ENCODE data around the gene MTOR. TPM values are rescaled to one million over a fixed set of nuclear protein-coding genes. Genes with fewer than 3 reads are reported as not detected.
A peak's percentile ranks its signal among the peaks of the same experiment; 100 is the strongest.
"Not testable (repeated sequence)": the region's sequence is repeated elsewhere in the genome, so short reads cannot be mapped to it uniquely, and the experiment has no call there.

Gene MTOR
- polyA plus RNA-seq, 4 donors: 11.3 to 22.9 (median 17.7) TPM

DNA sequence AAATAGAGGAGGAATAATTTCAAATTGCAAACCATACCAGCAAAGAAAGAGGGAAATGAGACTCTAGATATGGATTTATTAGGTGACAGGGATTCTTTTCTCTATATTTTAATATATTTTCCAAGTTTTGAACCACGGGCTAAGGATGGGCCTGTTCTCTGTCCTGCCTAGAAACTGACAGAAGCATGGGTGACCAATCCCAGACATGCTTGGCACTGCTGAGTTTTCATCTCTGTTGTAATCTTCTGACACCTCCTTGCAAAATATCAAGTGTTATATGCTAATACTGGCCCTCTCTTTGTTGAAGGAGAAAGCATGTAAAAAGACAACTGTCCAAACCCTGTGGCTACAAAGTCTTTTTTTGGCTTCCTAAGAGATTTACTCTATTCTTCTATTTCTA is 74.0 kb downstream of the MTOR start:
- WGBS, 3 donors: 85 to 100% (median 86%) methylated on average over 1 of the region's 1 CpG

GRCh38 chr1:11187931-11188330 is 74.4 kb downstream of the MTOR start:
- no peaks in the 10 kb centered on the region for H3K4me1 ChIP-seq (ENCODE audit: control insufficient read depth in 3 of 3, insufficient read depth in 2 of 3, low read depth in 1 of 3, low read length in 2 of 3)
- no peak overlapping the region for H3K4me3 ChIP-seq (ENCODE audit: low read depth in 1 of 3, low read length in 3 of 3)
- H3K36me3 ChIP-seq (ENCODE audit: control insufficient read depth in 3 of 3, insufficient read depth in 2 of 3, low read depth in 1 of 3, low read length in 3 of 3): peaks cover 9 to 28% (median 9%) of the 10 kb centered on the region in 3 donors
- 79 to 98% (median 92%) methylated on average over 2 of the region's 2 CpGs for WGBS, 3 donors
- FAIRE-seq: no peak
- no peak overlapping the region for H3K27ac ChIP-seq (ENCODE audit: low read depth in 1 of 3, low read length in 2 of 3)
- no peak for DNase-seq
- H3K9me3 ChIP-seq (ENCODE audit: control insufficient read depth in 2 of 2, insufficient read depth in 1 of 2, low read depth in 1 of 2, low read length in 1 of 2): no peaks in the 10 kb centered on the region
- no peaks in the 10 kb centered on the region for H3K27me3 ChIP-seq (ENCODE audit: control insufficient read depth in 3 of 3, insufficient read depth in 3 of 3, low read length in 3 of 3)

More for the DNA sequence above, 74.0 kb downstream of the MTOR start:
- no peaks in the 10 kb centered on the region for H3K27me3 ChIP-seq (ENCODE audit: control insufficient read depth in 3 of 3, insufficient read depth in 3 of 3, low read length in 3 of 3)
- H3K4me1 ChIP-seq (ENCODE audit: control insufficient read depth in 3 of 3, insufficient read depth in 2 of 3, low read depth in 1 of 3, low read length in 2 of 3): no peaks in the 10 kb centered on the region
- no peak overlapping the region for H3K4me3 ChIP-seq (ENCODE audit: low read depth in 1 of 3, low read length in 3 of 3)
- H3K27ac ChIP-seq (ENCODE audit: low read depth in 1 of 3, low read length in 2 of 3): no peak overlapping the region
- H3K36me3 ChIP-seq (ENCODE audit: control insufficient read depth in 3 of 3, insufficient read depth in 2 of 3, low read depth in 1 of 3, low read length in 3 of 3): peaks cover 9 to 33% (median 10%) of the 10 kb centered on the region in 3 donors
- no peaks in the 10 kb centered on the region for H3K9me3 ChIP-seq (ENCODE audit: control insufficient read depth in 2 of 2, insufficient read depth in 1 of 2, low read depth in 1 of 2, low read length in 1 of 2)
- DNase-seq (no peak), FAIRE-seq (no peak)

DNA sequence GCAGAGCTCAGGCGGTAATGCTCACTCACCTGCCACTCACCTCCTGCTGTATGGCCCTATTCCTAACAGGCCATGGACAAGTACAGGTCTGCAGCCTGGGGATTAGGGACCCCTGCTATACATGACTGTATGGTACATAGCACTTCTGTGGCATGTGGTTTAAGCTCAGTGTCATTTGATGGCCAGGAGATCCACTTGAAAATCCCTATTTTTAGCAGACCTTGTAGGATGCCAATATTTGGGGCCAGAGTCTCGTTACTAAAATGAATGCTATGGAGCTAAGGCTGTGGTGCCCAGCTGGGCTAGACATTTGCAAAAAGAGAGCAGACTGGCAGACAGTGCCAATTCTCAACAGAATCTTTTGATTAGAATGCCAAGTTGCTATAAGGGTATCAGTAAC is 74.9 kb downstream of the MTOR start:
- no peaks in the 10 kb centered on the region for H3K9me3 ChIP-seq (ENCODE audit: control insufficient read depth in 2 of 2, insufficient read depth in 1 of 2, low read depth in 1 of 2, low read length in 1 of 2)
- FAIRE-seq: no peak

DNA sequence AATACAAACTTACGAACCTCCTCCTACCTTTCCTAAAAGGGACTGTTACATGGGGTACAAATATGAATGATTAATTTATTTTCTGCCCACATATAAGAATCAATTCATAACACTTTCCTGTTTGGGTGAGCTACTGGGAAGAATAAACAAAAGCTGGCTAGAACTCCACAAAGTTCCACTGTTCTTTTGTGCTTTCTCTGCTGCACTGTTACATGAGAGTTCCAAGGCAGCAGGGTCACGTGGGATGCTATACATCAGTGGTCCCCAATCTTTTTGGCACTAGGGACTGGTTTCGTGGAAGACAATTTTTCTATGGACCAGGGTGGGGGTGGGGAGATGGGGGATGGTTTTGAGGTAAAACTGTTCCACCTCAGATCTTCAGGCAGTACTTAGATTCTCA is 75.4 kb downstream of the MTOR start:
- FAIRE-seq: no peak
- H3K4me3 ChIP-seq (ENCODE audit: low read depth in 1 of 3, low read length in 3 of 3): no peak overlapping the region
- peaks cover 8 to 32% (median 14%) of the 10 kb centered on the region in 3 donors for H3K36me3 ChIP-seq (ENCODE audit: control insufficient read depth in 3 of 3, insufficient read depth in 2 of 3, low read depth in 1 of 3, low read length in 3 of 3)
- WGBS, 3 donors: 91 to 94% (median 91%) methylated on average over 3 of the region's 3 CpGs
- DNase-seq: no peak
- no peaks in the 10 kb centered on the region for H3K4me1 ChIP-seq (ENCODE audit: control insufficient read depth in 3 of 3, insufficient read depth in 2 of 3, low read depth in 1 of 3, low read length in 2 of 3)
- no peaks in the 10 kb centered on the region for H3K27me3 ChIP-seq (ENCODE audit: control insufficient read depth in 3 of 3, insufficient read depth in 3 of 3, low read length in 3 of 3)
- no peak overlapping the region for H3K27ac ChIP-seq (ENCODE audit: low read depth in 1 of 3, low read length in 2 of 3)
- no peaks in the 10 kb centered on the region for H3K9me3 ChIP-seq (ENCODE audit: control insufficient read depth in 2 of 2, insufficient read depth in 1 of 2, low read depth in 1 of 2, low read length in 1 of 2)

More for the DNA sequence above, 74.9 kb downstream of the MTOR start:
- Histone ChIP-seq H3K4me1 (ENCODE audit: control insufficient read depth in 3 of 3, insufficient read depth in 2 of 3, low read depth in 1 of 3, low read length in 2 of 3) (no peaks in the 10 kb centered on the region), H3K36me3 (ENCODE audit: control insufficient read depth in 3 of 3, insufficient read depth in 2 of 3, low read depth in 1 of 3, low read length in 3 of 3) (peaks cover 9 to 30% (median 13%) of the 10 kb centered on the region in 3 donors), H3K4me3 (ENCODE audit: low read depth in 1 of 3, low read length in 3 of 3) (no peak overlapping the region), H3K27ac (ENCODE audit: low read depth in 1 of 3, low read length in 2 of 3) (no peak overlapping the region), H3K27me3 (ENCODE audit: control insufficient read depth in 3 of 3, insufficient read depth in 3 of 3, low read length in 3 of 3) (no peaks in the 10 kb centered on the region)
- WGBS, 3 donors: 73 to 95% (median 89%) methylated on average over 2 of the region's 2 CpGs
- no peak for DNase-seq

GRCh38 chr1:11184973-11185372 is 77.4 kb downstream of the MTOR start:
- no peak for FAIRE-seq

GRCh38 chr1:11182884-11183283 is 79.5 kb downstream of the MTOR start:
- FAIRE-seq: no peak
- no peak overlapping the region for H3K27ac ChIP-seq (ENCODE audit: low read depth in 1 of 3, low read length in 2 of 3)
- H3K4me1 ChIP-seq (ENCODE audit: control insufficient read depth in 3 of 3, insufficient read depth in 2 of 3, low read depth in 1 of 3, low read length in 2 of 3): no peaks in the 10 kb centered on the region
- WGBS, 3 donors: 97 to 100% (median 99%) methylated on average over 3 of the region's 3 CpGs
- no peak overlapping the region for H3K4me3 ChIP-seq (ENCODE audit: low read depth in 1 of 3, low read length in 3 of 3)
- peaks cover 6 to 30% (median 10%) of the 10 kb centered on the region in 3 donors for H3K36me3 ChIP-seq (ENCODE audit: control insufficient read depth in 3 of 3, insufficient read depth in 2 of 3, low read depth in 1 of 3, low read length in 3 of 3)
- DNase-seq: no peak
- H3K9me3 ChIP-seq (ENCODE audit: control insufficient read depth in 2 of 2, insufficient read depth in 1 of 2, low read depth in 1 of 2, low read length in 1 of 2): no peaks in the 10 kb centered on the region
- no peaks in the 10 kb centered on the region for H3K27me3 ChIP-seq (ENCODE audit: control insufficient read depth in 3 of 3, insufficient read depth in 3 of 3, low read length in 3 of 3)

More at GRCh38 chr1:11184973-11185372, 77.4 kb downstream of the MTOR start:
- Histone ChIP-seq H3K27me3 (ENCODE audit: control insufficient read depth in 3 of 3, insufficient read depth in 3 of 3, low read length in 3 of 3) (no peaks in the 10 kb centered on the region), H3K27ac (ENCODE audit: low read depth in 1 of 3, low read length in 2 of 3) (no peak overlapping the region), H3K9me3 (ENCODE audit: control insufficient read depth in 2 of 2, insufficient read depth in 1 of 2, low read depth in 1 of 2, low read length in 1 of 2) (no peaks in the 10 kb centered on the region), H3K4me1 (ENCODE audit: control insufficient read depth in 3 of 3, insufficient read depth in 2 of 3, low read depth in 1 of 3, low read length in 2 of 3) (no peaks in the 10 kb centered on the region), H3K36me3 (ENCODE audit: control insufficient read depth in 3 of 3, insufficient read depth in 2 of 3, low read depth in 1 of 3, low read length in 3 of 3) (peaks cover 5 to 31% (median 8%) of the 10 kb centered on the region in 3 donors), H3K4me3 (ENCODE audit: low read depth in 1 of 3, low read length in 3 of 3) (no peak overlapping the region)
- WGBS, 3 donors: 88 to 100% (median 89%) methylated on average over 1 of the region's 1 CpG
- peak in 1 of 2 donors; percentile 5 for DNase-seq

GRCh38 chr1:11180342-11180744 is 82.0 kb downstream of the MTOR start:
- FAIRE-seq (no peak), DNase-seq (no peak)
- no peak overlapping the region for H3K27ac ChIP-seq (ENCODE audit: low read depth in 1 of 3, low read length in 2 of 3)
- no peaks in the 10 kb centered on the region for H3K27me3 ChIP-seq (ENCODE audit: control insufficient read depth in 3 of 3, insufficient read depth in 3 of 3, low read length in 3 of 3)
- H3K36me3 ChIP-seq (ENCODE audit: control insufficient read depth in 3 of 3, insufficient read depth in 2 of 3, low read depth in 1 of 3, low read length in 3 of 3): peaks cover 6 to 35% (median 10%) of the 10 kb centered on the region in 3 donors
- H3K9me3 ChIP-seq (ENCODE audit: control insufficient read depth in 2 of 2, insufficient read depth in 1 of 2, low read depth in 1 of 2, low read length in 1 of 2): no peaks in the 10 kb centered on the region
- H3K4me3 ChIP-seq (ENCODE audit: low read depth in 1 of 3, low read length in 3 of 3): no peak overlapping the region
- H3K4me1 ChIP-seq (ENCODE audit: control insufficient read depth in 3 of 3, insufficient read depth in 2 of 3, low read depth in 1 of 3, low read length in 2 of 3): no peaks in the 10 kb centered on the region

DNA sequence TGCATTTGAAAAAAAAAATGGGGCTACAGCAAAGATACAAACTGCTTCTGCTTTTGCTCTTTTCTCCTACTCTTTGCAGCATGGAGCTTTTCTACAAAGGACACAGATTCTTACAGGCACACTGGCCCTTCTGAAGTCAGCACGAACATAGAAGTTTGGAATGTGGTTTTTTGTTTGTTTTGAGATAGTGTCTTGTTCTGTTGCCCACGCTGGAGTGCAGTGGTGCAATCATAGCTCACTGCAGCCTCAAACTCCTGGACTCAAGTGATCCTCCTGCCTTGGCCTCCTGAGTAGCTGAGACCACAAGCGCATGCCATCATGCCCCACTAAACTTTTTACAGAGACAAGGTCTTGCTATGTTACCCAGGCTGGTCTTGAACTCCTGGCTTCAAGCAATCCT is 82.6 kb downstream of the MTOR start:
- not testable (repeated sequence) for H3K27me3 ChIP-seq (ENCODE audit: control insufficient read depth in 3 of 3, insufficient read depth in 3 of 3, low read length in 3 of 3); H3K27ac ChIP-seq (ENCODE audit: low read depth in 1 of 3, low read length in 2 of 3); H3K4me1 ChIP-seq (ENCODE audit: control insufficient read depth in 3 of 3, insufficient read depth in 2 of 3, low read depth in 1 of 3, low read length in 2 of 3); H3K4me3 ChIP-seq (ENCODE audit: low read depth in 1 of 3, low read length in 3 of 3); H3K9me3 ChIP-seq (ENCODE audit: control insufficient read depth in 2 of 2, insufficient read depth in 1 of 2, low read depth in 1 of 2, low read length in 1 of 2); FAIRE-seq; DNase-seq
- H3K36me3 ChIP-seq (ENCODE audit: control insufficient read depth in 3 of 3, insufficient read depth in 2 of 3, low read depth in 1 of 3, low read length in 3 of 3): peaks cover 7 to 31% (median 10%) of the 10 kb centered on the region in 3 donors
- 58 to 78% (median 71%) methylated on average over 3 of the region's 3 CpGs for WGBS, 3 donors

DNA sequence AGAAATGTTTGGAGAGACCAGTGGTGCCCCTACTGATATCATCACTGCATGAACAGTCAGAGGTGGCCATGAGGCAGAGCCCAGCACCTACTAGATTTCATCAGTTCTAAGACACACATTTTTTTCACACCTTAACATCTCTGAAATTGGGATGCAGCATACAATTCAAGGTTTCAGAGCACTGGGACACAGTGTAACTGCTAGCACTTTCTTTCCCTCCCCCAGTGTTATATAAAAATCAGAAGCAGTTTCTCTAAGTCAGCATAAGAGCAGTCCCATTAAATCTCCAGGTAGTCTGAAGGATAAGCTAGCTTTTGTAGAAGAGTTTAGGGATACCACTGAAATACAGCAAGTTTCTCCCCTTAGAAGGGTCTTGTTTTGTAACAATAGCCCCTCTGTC is 83.2 kb downstream of the MTOR start:
- DNase-seq: no peak
- no peak for FAIRE-seq
- Histone ChIP-seq H3K27me3 (ENCODE audit: control insufficient read depth in 3 of 3, insufficient read depth in 3 of 3, low read length in 3 of 3) (no peaks in the 10 kb centered on the region), H3K4me3 (ENCODE audit: low read depth in 1 of 3, low read length in 3 of 3) (no peak overlapping the region), H3K36me3 (ENCODE audit: control insufficient read depth in 3 of 3, insufficient read depth in 2 of 3, low read depth in 1 of 3, low read length in 3 of 3) (peaks cover 7 to 26% (median 7%) of the 10 kb centered on the region in 3 donors), H3K9me3 (ENCODE audit: control insufficient read depth in 2 of 2, insufficient read depth in 1 of 2, low read depth in 1 of 2, low read length in 1 of 2) (no peaks in the 10 kb centered on the region), H3K4me1 (ENCODE audit: control insufficient read depth in 3 of 3, insufficient read depth in 2 of 3, low read depth in 1 of 3, low read length in 2 of 3) (no peaks in the 10 kb centered on the region), H3K27ac (ENCODE audit: low read depth in 1 of 3, low read length in 2 of 3) (no peak overlapping the region)

Measured in small intestine (tissue), 7 donors.